Fibroblast of pulmonary artery (primary cell): ENCODE results near the gene THADA.

Experiments
- DNase-seq: peaks from one replicate; pipeline ENCODE4 v3.0.0-alpha.2; 2010; ENCODE audit warnings: low read depth
- H3K4me3 ChIP-seq: replicated peaks from 2 replicates; pipeline ENCODE4 v1.5.1; 2011; ENCODE audit warnings: low read depth, mild to moderate bottlenecking, control low read depth, low read length, moderate library complexity
- TF ChIP-seq, protein P1 (sequence below): IDR thresholded peaks from 2 replicates; pipeline ENCODE4 v1.5.1; 2011; ENCODE audit warnings: mild to moderate bottlenecking, control low read depth, low read length, inconsistent platforms; ENCODE audit errors: missing control alignments

THADA gene

DNA sequence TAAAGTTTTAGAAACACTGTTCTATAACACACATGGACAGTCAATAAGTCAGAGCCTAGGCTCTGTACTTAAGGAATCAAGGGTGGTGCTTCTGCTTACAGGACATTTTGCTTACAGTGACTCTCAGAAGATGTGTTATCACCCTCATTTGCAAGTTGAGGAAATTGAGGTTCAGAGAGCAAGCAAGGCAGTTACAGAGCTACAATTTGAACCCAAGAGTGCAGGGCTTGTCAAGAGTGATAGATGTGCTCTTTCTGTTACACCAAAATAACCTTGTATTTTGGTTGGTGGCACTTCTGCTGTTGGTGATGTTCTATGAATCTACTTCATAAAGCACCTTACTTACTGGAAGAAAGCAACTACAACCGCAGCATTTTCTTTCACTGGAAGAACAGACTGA lies 170.2 kb downstream of the THADA start:
- no peak overlapping the region for H3K4me3 ChIP-seq
- TF ChIP-seq, protein P1, sequence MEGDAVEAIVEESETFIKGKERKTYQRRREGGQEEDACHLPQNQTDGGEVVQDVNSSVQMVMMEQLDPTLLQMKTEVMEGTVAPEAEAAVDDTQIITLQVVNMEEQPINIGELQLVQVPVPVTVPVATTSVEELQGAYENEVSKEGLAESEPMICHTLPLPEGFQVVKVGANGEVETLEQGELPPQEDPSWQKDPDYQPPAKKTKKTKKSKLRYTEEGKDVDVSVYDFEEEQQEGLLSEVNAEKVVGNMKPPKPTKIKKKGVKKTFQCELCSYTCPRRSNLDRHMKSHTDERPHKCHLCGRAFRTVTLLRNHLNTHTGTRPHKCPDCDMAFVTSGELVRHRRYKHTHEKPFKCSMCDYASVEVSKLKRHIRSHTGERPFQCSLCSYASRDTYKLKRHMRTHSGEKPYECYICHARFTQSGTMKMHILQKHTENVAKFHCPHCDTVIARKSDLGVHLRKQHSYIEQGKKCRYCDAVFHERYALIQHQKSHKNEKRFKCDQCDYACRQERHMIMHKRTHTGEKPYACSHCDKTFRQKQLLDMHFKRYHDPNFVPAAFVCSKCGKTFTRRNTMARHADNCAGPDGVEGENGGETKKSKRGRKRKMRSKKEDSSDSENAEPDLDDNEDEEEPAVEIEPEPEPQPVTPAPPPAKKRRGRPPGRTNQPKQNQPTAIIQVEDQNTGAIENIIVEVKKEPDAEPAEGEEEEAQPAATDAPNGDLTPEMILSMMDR = no peak
- no peak for DNase-seq

DNA sequence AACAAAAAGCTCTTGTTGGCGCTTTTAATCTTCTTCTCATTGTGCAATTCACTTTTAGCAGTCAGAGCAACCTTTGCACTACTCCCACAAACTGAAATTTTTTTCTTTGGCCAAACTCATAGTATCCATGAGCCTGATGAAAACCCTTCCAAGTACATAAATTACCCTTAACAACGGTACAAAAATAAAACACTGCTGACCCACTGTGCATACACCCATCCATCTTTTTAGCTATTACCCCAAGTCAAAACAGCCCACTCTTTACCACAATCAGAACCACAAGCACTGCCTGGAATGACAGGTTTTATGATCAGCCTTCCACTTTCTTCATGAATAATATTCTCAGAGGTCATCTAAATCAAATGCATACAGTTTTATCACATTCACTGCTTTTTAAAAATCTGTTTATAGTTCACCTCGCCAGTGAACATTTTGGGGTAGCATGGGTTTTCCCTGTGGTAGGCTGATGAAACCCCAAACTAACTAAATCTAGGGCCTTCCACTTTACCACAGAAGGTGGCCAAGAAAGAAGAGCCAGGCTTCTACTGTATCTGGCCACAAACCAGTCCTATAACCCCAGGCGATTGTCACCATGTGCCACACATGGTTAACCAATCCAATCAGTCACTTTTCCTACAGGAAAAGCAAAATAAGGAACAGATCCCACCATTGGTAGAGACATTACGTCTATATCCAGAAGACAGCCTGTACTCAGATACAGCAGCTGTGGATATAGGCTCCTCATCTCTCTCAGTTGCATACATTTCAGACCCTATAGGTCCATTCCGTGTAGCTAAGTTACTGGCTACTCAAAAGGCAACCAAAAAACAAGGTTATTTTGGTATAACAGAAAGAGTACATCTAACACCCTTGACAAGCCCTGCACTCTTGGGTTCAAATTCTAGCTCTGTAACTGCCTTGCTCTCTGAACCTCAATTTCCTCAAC lies 171.3 kb downstream of the THADA start:
- peak; percentile 59 for DNase-seq
- H3K4me3 ChIP-seq = no peak overlapping the region
- TF ChIP-seq, protein P1 = no peak

DNA sequence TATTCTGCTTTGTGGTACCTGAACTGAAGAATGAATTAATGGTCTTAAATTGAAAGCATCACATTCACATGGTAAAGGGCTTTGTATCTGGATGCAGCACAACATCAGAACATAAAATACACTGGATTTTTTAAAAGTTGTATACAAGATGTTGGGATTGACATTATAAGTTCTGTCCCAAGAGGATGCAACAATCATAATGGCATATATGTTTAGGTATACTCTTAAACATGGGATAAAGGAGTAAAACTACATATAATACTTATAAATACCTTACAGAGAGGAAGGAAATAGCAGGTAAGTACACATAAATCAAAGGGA lies 171.9 kb downstream of the THADA start:
- H3K4me3 ChIP-seq = no peak overlapping the region
- TF ChIP-seq, protein P1 = no peak
- no peak for DNase-seq

DNA sequence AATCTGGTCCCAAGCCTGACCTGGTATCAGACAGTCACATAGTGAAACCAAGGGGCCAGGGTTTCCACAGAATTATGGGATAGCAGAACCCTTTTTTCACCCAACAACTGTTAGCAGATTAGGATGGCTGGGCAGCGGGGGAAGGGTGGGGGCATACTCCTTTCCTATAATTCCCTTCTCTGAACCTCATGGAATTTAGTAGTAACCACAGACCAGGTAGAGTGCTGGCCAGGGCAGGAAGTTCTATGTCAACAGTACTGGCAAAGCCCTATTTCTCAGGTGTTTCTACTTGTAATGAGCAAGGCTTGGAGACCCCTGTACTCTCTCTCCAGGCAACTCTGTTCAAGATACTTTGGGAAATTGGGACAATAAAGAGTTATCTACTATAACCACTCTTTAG lies 174.6 kb downstream of the THADA start:
- TF ChIP-seq, protein P1 = no peak
- no peak for DNase-seq
- H3K4me3 ChIP-seq = no peak overlapping the region

DNA sequence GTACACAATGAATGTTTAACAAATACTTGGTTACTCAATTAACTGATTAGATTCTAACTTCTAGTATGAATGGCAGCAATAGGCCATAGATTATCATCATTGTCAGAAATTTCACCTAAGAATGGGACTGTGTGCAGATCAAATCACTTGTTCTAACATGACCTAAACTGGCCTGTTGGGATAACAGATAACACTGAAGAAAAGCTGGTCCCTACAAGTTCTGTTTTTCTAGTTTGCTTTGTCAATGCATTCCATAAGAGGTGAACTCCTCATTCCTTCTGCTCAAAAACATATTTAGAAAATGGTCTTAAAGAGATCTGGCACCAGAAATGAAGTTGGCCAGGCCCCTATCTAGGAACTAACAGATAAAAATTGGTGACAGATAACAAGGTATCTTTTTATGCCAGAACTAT lies 175.4 kb downstream of the THADA start:
- no peak overlapping the region for H3K4me3 ChIP-seq
- DNase-seq = no peak
- TF ChIP-seq, protein P1 = no peak

DNA sequence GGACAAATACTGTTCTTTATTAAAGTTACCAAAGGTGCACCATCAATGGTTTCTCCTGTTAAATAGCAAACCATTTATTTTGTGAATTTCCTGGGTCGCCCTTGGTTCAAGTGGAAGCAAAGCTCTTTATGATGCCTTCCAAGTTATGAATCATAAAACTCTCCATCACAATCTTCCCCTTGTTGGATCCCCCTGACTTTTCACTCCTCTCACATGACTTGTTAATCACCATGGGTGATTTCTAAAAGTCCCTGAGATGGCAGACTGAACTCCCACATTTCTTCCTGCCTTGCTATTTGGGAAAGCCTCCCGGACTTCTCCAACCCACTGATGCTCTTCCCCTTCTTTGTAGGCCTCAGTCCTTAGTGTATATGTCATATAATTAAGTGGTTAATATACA lies 176.0 kb downstream of the THADA start:
- TF ChIP-seq, protein P1 = no peak
- DNase-seq = peak; percentile 33
- H3K4me3 ChIP-seq = no peak overlapping the region

DNA sequence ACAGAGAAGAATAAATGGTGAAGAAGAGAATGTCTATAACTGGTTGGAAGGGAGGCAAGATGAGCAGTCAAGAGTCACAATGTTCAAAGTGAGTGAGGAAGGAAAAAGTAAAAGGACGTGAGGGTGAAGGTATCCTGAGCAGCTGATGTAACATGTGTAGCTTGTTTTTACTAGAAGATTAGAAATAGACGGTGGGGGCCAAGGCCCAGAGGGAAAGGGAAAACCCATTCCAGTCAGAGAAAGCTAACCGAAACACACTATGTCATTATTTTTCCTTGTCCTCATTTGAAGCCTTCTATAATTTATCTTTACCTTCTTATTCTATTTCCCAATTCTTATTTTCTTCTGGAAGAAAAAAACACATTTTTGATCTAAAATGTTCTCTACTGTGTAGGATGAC lies 176.6 kb downstream of the THADA start:
- no peak for DNase-seq
- H3K4me3 ChIP-seq = no peak overlapping the region
- TF ChIP-seq, protein P1 = no peak
